D721Med (cell line): ENCODE data around the gene JMJD7.

Experiments
- DNase-seq: peaks from one replicate; pipeline ENCODE4 v3.0.0; 2011; ENCODE audit warnings: low spot score; ENCODE audit not compliant: insufficient read length
- FAIRE-seq: peaks from 2 replicates; lab custom pipeline; 2011; peaks lifted over from hg19 to GRCh38; lab: Jason Lieb, UNC
- CTCF ChIP-seq: IDR thresholded peaks from 2 replicates; pipeline ENCODE4 v1.5.1; 2012; ENCODE audit warnings: mild to moderate bottlenecking, control low read depth; ENCODE audit not compliant: insufficient read depth; ENCODE audit errors: missing control alignments

Gene JMJD7

GRCh38 chr15:41822471-41822870 lies 5.4 kb upstream of the JMJD7 start:
- no peak for FAIRE-seq
- TF ChIP-seq CTCF = no peak

GRCh38 chr15:41822957-41823356 lies 4.9 kb upstream of the JMJD7 start:
- no peak for FAIRE-seq
- no peak for DNase-seq
- no peak for TF ChIP-seq CTCF

More at GRCh38 chr15:41822471-41822870, 5.4 kb upstream of the JMJD7 start:
- no peak for DNase-seq

- no peak for FAIRE-seq
- DNase-seq = no peak
- TF ChIP-seq CTCF = no peak
These were observed 4.4 kb upstream of the JMJD7 start for GRCh38 chr15:41823502-41823901.

GRCh38 chr15:41824062-41824745 lies 3.7 kb upstream of the JMJD7 start:
- no peak for DNase-seq
- no peak for FAIRE-seq
- no peak for TF ChIP-seq CTCF

- FAIRE-seq = no peak
- TF ChIP-seq CTCF = no peak
- no peak for DNase-seq
These were observed 2.7 kb upstream of the JMJD7 start for GRCh38 chr15:41825145-41825544.

- FAIRE-seq (no peak), DNase-seq (no peak)
- TF ChIP-seq CTCF = no peak
These were observed 2.0 kb upstream of the JMJD7 start for GRCh38 chr15:41825572-41826535.
